ENCODE results near the gene GNB4. TPM values are rescaled to one million over a fixed set of nuclear protein-coding genes. Genes with fewer than 3 reads are reported as not detected.

Gene GNB4
- total RNA-seq, 3 donors from 2014 or later (not counting 1 experiment from before 2014, with no cell fraction given): 1.6 to 3.4 (median 2.9) TPM

DNA sequence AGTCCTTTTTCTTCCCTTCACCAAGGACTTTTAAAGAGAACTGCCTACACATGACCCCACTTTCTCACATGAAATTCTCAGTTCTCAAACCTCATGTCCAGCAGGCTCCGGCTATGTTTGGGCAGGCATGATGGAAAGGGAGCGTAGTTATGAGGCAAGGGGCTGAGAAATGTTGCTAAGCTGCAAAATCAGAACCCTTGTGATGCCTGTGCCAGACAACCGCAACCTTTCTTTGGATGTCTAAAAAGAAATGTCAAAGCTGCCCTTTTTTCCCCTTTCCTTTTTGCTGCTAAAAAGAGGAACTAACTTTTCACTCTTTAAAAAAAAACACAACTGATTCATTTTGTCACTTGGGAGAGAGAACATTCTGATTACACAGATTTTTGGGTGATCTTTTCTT lies 19.2 kb downstream of the GNB4 start:
- ATAC-seq (no peak), DNase-seq (no peak)
- intact Hi-C loops (cut with micrococcal nuclease): no loop called here
- Mint-ChIP-seq H3K36me3 (no peaks in the 10 kb centered on the region), H3K4me3 (no peak overlapping the region), H3K4me1 (no peaks in the 10 kb centered on the region), H3K27me3 (ENCODE audit: low read depth in 2 of 2) (peaks cover 0 to 7% of the 10 kb centered on the region in 2 donors), H3K27ac (peak overlapping the region in 1 of 2 donors; percentile 35), H3K9me3 (no peaks in the 10 kb centered on the region)
- 30% methylated on average over 2 of the region's 3 CpGs for WGBS (ENCODE audit: insufficient coverage)
- H3K4me1 ChIP-seq (ENCODE audit: control insufficient read depth, insufficient read depth, low read length): no peaks in the 10 kb centered on the region
- H3K4me3 ChIP-seq (ENCODE audit: low read length): no peak overlapping the region
- no peak overlapping the region for H3K27ac ChIP-seq (ENCODE audit: low read length)
- no peaks in the 10 kb centered on the region for H3K9me3 ChIP-seq (ENCODE audit: control insufficient read depth, insufficient read depth, low read length)
- no peaks in the 10 kb centered on the region for H3K27me3 ChIP-seq (ENCODE audit: control insufficient read depth, insufficient read depth, low read length)
- TF ChIP-seq, protein P1, sequence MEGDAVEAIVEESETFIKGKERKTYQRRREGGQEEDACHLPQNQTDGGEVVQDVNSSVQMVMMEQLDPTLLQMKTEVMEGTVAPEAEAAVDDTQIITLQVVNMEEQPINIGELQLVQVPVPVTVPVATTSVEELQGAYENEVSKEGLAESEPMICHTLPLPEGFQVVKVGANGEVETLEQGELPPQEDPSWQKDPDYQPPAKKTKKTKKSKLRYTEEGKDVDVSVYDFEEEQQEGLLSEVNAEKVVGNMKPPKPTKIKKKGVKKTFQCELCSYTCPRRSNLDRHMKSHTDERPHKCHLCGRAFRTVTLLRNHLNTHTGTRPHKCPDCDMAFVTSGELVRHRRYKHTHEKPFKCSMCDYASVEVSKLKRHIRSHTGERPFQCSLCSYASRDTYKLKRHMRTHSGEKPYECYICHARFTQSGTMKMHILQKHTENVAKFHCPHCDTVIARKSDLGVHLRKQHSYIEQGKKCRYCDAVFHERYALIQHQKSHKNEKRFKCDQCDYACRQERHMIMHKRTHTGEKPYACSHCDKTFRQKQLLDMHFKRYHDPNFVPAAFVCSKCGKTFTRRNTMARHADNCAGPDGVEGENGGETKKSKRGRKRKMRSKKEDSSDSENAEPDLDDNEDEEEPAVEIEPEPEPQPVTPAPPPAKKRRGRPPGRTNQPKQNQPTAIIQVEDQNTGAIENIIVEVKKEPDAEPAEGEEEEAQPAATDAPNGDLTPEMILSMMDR (IDR thresholded peaks at IDR 0.05): no peak
- no peaks in the 10 kb centered on the region for H3K36me3 ChIP-seq (ENCODE audit: control insufficient read depth, insufficient read depth, low read length)

DNA sequence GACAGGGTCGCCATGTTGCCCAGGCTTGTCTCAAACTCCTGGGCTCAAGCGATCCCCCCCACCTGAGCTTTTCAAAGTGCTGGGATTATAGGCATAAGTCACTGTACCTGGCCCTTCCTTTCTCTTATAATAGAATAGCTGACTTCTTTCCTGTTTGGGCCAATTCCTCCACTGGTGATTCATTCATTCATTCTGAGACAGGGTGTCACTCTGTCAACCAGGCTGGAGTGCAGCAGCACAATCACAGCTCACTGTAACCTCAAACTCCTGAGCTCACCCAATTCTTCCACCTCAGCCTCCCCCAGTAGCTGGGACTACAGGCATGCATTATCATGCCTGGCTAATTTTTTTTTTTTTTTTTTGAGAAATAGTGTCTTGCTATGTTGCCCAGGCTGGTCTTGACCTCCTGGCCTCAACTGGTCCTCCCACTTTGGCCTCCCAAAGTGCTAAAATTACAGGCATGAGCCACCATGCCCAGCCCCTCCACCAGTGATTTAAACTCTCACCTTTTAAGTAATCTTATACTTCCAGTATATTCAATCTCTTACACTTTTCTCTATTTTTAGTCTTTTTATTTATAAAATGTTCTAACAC lies 20.9 kb downstream of the GNB4 start:
- TF ChIP-seq, protein P1 (IDR thresholded peaks at IDR 0.05): no peak
- no peak overlapping the region for H3K27ac Mint-ChIP-seq
- Histone ChIP-seq H3K4me3 (ENCODE audit: low read length) (no peak overlapping the region), H3K4me1 (ENCODE audit: control insufficient read depth, insufficient read depth, low read length) (no peaks in the 10 kb centered on the region), H3K36me3 (ENCODE audit: control insufficient read depth, insufficient read depth, low read length) (no peaks in the 10 kb centered on the region), H3K9me3 (ENCODE audit: control insufficient read depth, insufficient read depth, low read length) (no peaks in the 10 kb centered on the region), H3K27ac (ENCODE audit: low read length) (no peak overlapping the region), H3K27me3 (ENCODE audit: control insufficient read depth, insufficient read depth, low read length) (no peaks in the 10 kb centered on the region)
- H3K27me3 Mint-ChIP-seq (ENCODE audit: low read depth in 2 of 2): peaks cover 0 to 7% of the 10 kb centered on the region in 2 donors
- no peaks in the 10 kb centered on the region for H3K36me3 Mint-ChIP-seq
- no peak overlapping the region for H3K4me3 Mint-ChIP-seq
- ATAC-seq (no peak), DNase-seq (no peak)
- H3K9me3 Mint-ChIP-seq: no peaks in the 10 kb centered on the region
- WGBS (ENCODE audit: insufficient coverage): 85% methylated on average over 2 of the region's 2 CpGs
- intact Hi-C loops (cut with micrococcal nuclease): no loop called here
- no peaks in the 10 kb centered on the region for H3K4me1 Mint-ChIP-seq

DNA sequence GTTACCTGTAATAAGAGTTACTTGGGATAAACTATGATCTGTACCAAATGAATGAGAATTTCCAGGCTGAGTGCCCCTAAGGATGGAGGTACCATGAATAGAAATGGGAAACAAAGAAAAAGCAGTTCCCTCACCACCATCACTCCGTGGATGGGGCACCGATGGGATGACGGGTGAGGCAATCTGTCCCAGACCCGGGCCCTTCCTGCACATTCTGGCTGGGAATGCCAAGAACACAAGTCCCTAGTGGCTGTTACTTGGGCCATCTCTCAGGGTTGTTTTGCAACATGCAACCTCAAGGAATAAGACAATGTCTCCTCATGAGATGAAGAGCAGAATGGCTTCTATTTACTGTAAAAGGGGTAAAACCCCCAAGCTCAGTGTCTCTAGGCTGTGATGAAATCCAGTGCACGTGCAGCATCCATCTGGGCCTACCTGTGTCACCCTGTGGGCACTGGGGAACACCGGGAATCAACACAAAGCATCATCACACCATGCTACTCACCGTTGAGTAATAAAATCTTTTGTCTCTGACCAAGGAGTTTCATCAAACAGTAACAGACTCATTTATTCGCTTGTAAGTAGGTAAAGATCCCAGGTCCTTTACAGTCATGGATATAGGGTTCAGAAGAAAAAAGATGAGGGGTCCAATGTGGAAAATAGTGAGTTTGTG lies 22.3 kb downstream of the GNB4 start:
- H3K4me1 ChIP-seq (ENCODE audit: control insufficient read depth, insufficient read depth, low read length): no peaks in the 10 kb centered on the region
- no peaks in the 10 kb centered on the region for H3K27me3 ChIP-seq (ENCODE audit: control insufficient read depth, insufficient read depth, low read length)
- H3K36me3 ChIP-seq (ENCODE audit: control insufficient read depth, insufficient read depth, low read length): no peaks in the 10 kb centered on the region
- no peak overlapping the region for H3K27ac Mint-ChIP-seq
- TF ChIP-seq, protein P1 (IDR thresholded peaks at IDR 0.05): no peak
- peaks cover 0 to 7% of the 10 kb centered on the region in 2 donors for H3K27me3 Mint-ChIP-seq (ENCODE audit: low read depth in 2 of 2)
- H3K36me3 Mint-ChIP-seq: no peaks in the 10 kb centered on the region
- H3K27ac ChIP-seq (ENCODE audit: low read length): no peak overlapping the region
- DNase-seq (no peak), ATAC-seq (no peak)
- no peaks in the 10 kb centered on the region for H3K9me3 Mint-ChIP-seq
- no peaks in the 10 kb centered on the region for H3K4me1 Mint-ChIP-seq
- no peak overlapping the region for H3K4me3 Mint-ChIP-seq
- WGBS (ENCODE audit: insufficient coverage): 93% methylated on average over 7 of the region's 8 CpGs
- H3K4me3 ChIP-seq (ENCODE audit: low read length): no peak overlapping the region
- intact Hi-C loops (cut with micrococcal nuclease): no loop called here
- H3K9me3 ChIP-seq (ENCODE audit: control insufficient read depth, insufficient read depth, low read length): no peaks in the 10 kb centered on the region

All from natural killer cell (primary cell).